IMR-90 (cell line): Measurements from ENCODE around the gene NFE2L1. TPM values are rescaled to one million over a fixed set of nuclear protein-coding genes. Genes with fewer than 3 reads are reported as not detected.

Experiments used
- ATAC-seq: fragments of 200-7000 bp; cut with Tn5 transposase; 2 replicates; pipeline ENCODE4 v1.9.1; 2020; ENCODE audit warnings: low read depth, mild to moderate bottlenecking, moderate library complexity
- BruUV-seq: library from RNA; stranded (reverse); fragments of 400-500 nt; replicated peaks from 2 replicates; lab custom pipeline; 2021; lab: Mats Ljungman, UMichigan
- CTCF ChIA-PET: fragments of 300-600 bp; formaldehyde crosslinking; extraction: SDS; loops from one replicate; lab custom pipeline; 2021; ENCODE audit warnings: antibody characterized with exemption; lab: Yijun Ruan, JAX
- POLR2A ChIA-PET: fragments of 300-600 bp; sonication (Branson Sonifier 250); formaldehyde crosslinking; loops from one replicate; lab custom pipeline; 2022; ENCODE audit warnings: antibody characterized with exemption; ENCODE audit not compliant: unreplicated experiment; lab: Charles Lee
- DNase-seq: peaks from one replicate; pipeline ENCODE4 v3.0.0; 2013
- H2AFZ ChIP-seq: replicated peaks from 2 replicates; pipeline ENCODE3; 2013; ENCODE audit warnings: low read length, mild to moderate bottlenecking; ENCODE audit not compliant: poor library complexity
- H2AK5ac ChIP-seq: 2 replicates; pipeline ENCODE4 v1.6.1; 2013; ENCODE audit warnings: low read depth, low read length, inconsistent platforms
- H2AK9ac ChIP-seq: replicated peaks from 2 replicates; pipeline ENCODE3; 2013; ENCODE audit warnings: mild to moderate bottlenecking, low read depth, low read length, moderate library complexity; ENCODE audit not compliant: poor library complexity
- H2BK120ac ChIP-seq: 2 replicates; pipeline ENCODE4 v1.6.1; 2013; ENCODE audit warnings: low read depth, low read length, inconsistent platforms
- H2BK15ac ChIP-seq: 3 replicates; pipeline ENCODE4 v1.6.1; 2013; ENCODE audit warnings: low read depth, low read length, inconsistent platforms
- H2BK20ac ChIP-seq: 2 replicates; pipeline ENCODE4 v1.6.1; 2013; ENCODE audit warnings: low read depth, mild to moderate bottlenecking, inconsistent platforms, low read length, moderate library complexity
- H2BK5ac ChIP-seq: 2 replicates; pipeline ENCODE4 v1.6.1; 2013; ENCODE audit warnings: mild to moderate bottlenecking, low read depth, low read length, inconsistent platforms; ENCODE audit not compliant: poor library complexity, severe bottlenecking
- H3K14ac ChIP-seq: replicated peaks from 2 replicates; pipeline ENCODE4 v1.6.1; 2013; ENCODE audit warnings: low read depth, low read length, inconsistent platforms
- H3K18ac ChIP-seq: 2 replicates; pipeline ENCODE4 v1.6.1; 2013; ENCODE audit warnings: low read depth, low read length, control low read depth
- H3K23ac ChIP-seq: 2 replicates; pipeline ENCODE4 v1.6.1; 2013; ENCODE audit warnings: low read depth, low read length, inconsistent platforms
- H3K27ac ChIP-seq: 2 replicates; pipeline ENCODE4 v1.5.1; 2013; ENCODE audit warnings: mild to moderate bottlenecking, control low read depth, low read length; ENCODE audit not compliant: insufficient read depth
- H3K27me3 ChIP-seq: 2 replicates; pipeline ENCODE4 v1.6.1; 2013; ENCODE audit warnings: low read length; ENCODE audit not compliant: control insufficient read depth, insufficient read depth
- H3K36me3 ChIP-seq: 2 replicates; pipeline ENCODE4 v1.6.1; 2013; ENCODE audit warnings: low read length, mixed read lengths; ENCODE audit not compliant: control insufficient read depth, insufficient read depth
- H3K4ac ChIP-seq: 2 replicates; pipeline ENCODE4 v1.6.1; 2013; ENCODE audit warnings: low read depth, low read length, inconsistent platforms
- H3K4me1 ChIP-seq: 2 replicates; pipeline ENCODE4 v1.6.1; 2013; ENCODE audit warnings: low read length, mixed read lengths; ENCODE audit not compliant: control insufficient read depth, insufficient read depth
- H3K4me2 ChIP-seq: 2 replicates; pipeline ENCODE4 v1.6.1; 2013; ENCODE audit warnings: low read depth, mild to moderate bottlenecking, control low read depth, low read length, moderate library complexity
- H3K4me3 ChIP-seq: 2 replicates; pipeline ENCODE4 v1.5.1; 2013; ENCODE audit warnings: low read depth, mild to moderate bottlenecking, control low read depth, low read length, moderate library complexity; ENCODE audit not compliant: insufficient read depth
- H3K56ac ChIP-seq: 2 replicates; pipeline ENCODE4 v1.6.1; 2013; ENCODE audit warnings: low read length, inconsistent platforms; ENCODE audit not compliant: insufficient read depth; ENCODE audit errors: extremely low read depth
- H3K79me1 ChIP-seq, 2 experiments: 2 replicates each; pipeline ENCODE4 v1.6.1; 2013; ENCODE audit warnings: low read length in 2 of 2, inconsistent platforms in 1 of 2, low read depth in 1 of 2
- H3K9ac ChIP-seq: 2 replicates; pipeline ENCODE4 v1.6.1; 2013; ENCODE audit warnings: low read depth, low read length, control low read depth
- H3K9me1 ChIP-seq: 2 replicates; pipeline ENCODE4 v1.6.1; 2013; ENCODE audit warnings: low read length, inconsistent platforms; ENCODE audit not compliant: insufficient read depth
- H3K9me3 ChIP-seq: 2 replicates; pipeline ENCODE4 v1.6.1; 2013; ENCODE audit warnings: low read length; ENCODE audit not compliant: control insufficient read depth, insufficient read depth
- H4K20me1 ChIP-seq: 2 replicates; pipeline ENCODE4 v1.6.1; 2013; ENCODE audit warnings: low read length, inconsistent platforms; ENCODE audit not compliant: insufficient read depth
- H4K5ac ChIP-seq: 2 replicates; pipeline ENCODE4 v1.6.1; 2013; ENCODE audit warnings: mild to moderate bottlenecking, low read depth, low read length, control low read depth
- H4K8ac ChIP-seq, 2 experiments: 2 replicates each; pipeline ENCODE4 v1.6.1; 2013; ENCODE audit warnings: low read depth in 2 of 2, low read length in 2 of 2, control low read depth in 1 of 2, inconsistent platforms in 1 of 2
- H4K91ac ChIP-seq: 2 replicates; pipeline ENCODE4 v1.6.1; 2013; ENCODE audit warnings: low read depth, low read length, inconsistent platforms; ENCODE audit not compliant: insufficient read depth
- RFX5 ChIP-seq: IDR thresholded peaks from 2 replicates; pipeline ENCODE4 v1.8.0; 2012; ENCODE audit warnings: low read depth, mild to moderate bottlenecking, low read length, moderate library complexity
- WGBS, 2 experiments: methylation state at CpG; one replicate each; pipeline versions ENCODE4 v1.1.5 to v1.1.7; 2013; ENCODE audit warnings: missing lambda C conversion rate in 2 of 2; ENCODE audit not compliant: insufficient read length in 1 of 2; ENCODE audit errors: extremely low coverage in 2 of 2; 5-methylcytosine and 5-hydroxymethylcytosine counted together
- dilution Hi-C: fragments of 300-500 bp; cut with HindIII; formaldehyde crosslinking; loops from one replicate; pipeline ENCODE4 v1.14.3; 2018; ENCODE audit warnings: low sequenced_read_pairs; ENCODE audit not compliant: unreplicated experiment
- in situ Hi-C: fragments of 300-500 bp; cut with MboI; formaldehyde crosslinking; loops from 3 replicates; pipeline ENCODE4 v1.14.3; 2019; ENCODE audit warnings: low sequenced_read_pairs, inconsistent platforms, mixed read lengths
- intact Hi-C: fragments of 100-400 bp; cut with micrococcal nuclease; formaldehyde crosslinking; loops from 2 replicates; pipeline ENCODE4 v1.10.0; 2022
- polyA plus RNA-seq, 3 experiments: library from polyadenylated mRNA; depleted of rRNA; stranded (reverse); fragments of >200 nt; gene quantifications; 2 replicates each; pipeline ENCODE4 v1.2.3, GENCODE V29; 2012; ENCODE audit warnings: low replicate concordance in 1 of 3
- total RNA-seq: library from RNA; depleted of rRNA; stranded (reverse); fragments of >200 nt; gene quantifications from 2 replicates; pipeline ENCODE4 v1.2.3, GENCODE V29; 2012
- TF ChIP-seq, protein P1 (sequence below): conservative IDR thresholded peaks from 2 replicates; pipeline ENCODE4 v1.5.1; 2012; ENCODE audit warnings: mild to moderate bottlenecking, low read depth, low read length, improper control_type of control experiment

Gene NFE2L1
- total and polyA plus RNA-seq, 2 of the 4 experiments (the other 2 are of a cell fraction), result 42.8 to 122 TPM

GRCh38 chr17:48006936-48007709 is 41.0 kb upstream of the NFE2L1 start (continued):
- TF ChIP-seq, protein P1, sequence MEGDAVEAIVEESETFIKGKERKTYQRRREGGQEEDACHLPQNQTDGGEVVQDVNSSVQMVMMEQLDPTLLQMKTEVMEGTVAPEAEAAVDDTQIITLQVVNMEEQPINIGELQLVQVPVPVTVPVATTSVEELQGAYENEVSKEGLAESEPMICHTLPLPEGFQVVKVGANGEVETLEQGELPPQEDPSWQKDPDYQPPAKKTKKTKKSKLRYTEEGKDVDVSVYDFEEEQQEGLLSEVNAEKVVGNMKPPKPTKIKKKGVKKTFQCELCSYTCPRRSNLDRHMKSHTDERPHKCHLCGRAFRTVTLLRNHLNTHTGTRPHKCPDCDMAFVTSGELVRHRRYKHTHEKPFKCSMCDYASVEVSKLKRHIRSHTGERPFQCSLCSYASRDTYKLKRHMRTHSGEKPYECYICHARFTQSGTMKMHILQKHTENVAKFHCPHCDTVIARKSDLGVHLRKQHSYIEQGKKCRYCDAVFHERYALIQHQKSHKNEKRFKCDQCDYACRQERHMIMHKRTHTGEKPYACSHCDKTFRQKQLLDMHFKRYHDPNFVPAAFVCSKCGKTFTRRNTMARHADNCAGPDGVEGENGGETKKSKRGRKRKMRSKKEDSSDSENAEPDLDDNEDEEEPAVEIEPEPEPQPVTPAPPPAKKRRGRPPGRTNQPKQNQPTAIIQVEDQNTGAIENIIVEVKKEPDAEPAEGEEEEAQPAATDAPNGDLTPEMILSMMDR, result no peak

- H3K27ac ChIP-seq, result no peak overlapping the region
- no peak overlapping the region for H2BK15ac ChIP-seq
- no peak overlapping the region for H3K14ac ChIP-seq
- no peak overlapping the region for H3K4me3 ChIP-seq
- WGBS, 2 experiments, result no CpG with 5 or more reads among the region's 3 CpGs
- no peak overlapping the region for H3K9ac ChIP-seq
- H4K5ac ChIP-seq, result no peak overlapping the region
- no peak overlapping the region for H4K91ac ChIP-seq
- no peaks in the 10 kb centered on the region for H4K20me1 ChIP-seq
- peaks cover 2% of the 10 kb centered on the region; the same call in 1 of the 2 replicates for H3K4me1 ChIP-seq
- H3K9me1 ChIP-seq, result peaks cover 2% of the 10 kb centered on the region
- ChIA-PET POLR2A (no interaction called here), CTCF (interaction anchor here (0.6 to 1.3 kb wide), 4 partner anchors 31 to 257 kb away, joined by 3 to 4 read pairs (median 4); partner anchors contain the start of genes CDK5RAP3 and PNPO)
- no peak overlapping the region for H2BK20ac ChIP-seq
- H3K18ac ChIP-seq, result no peak overlapping the region
- H2BK120ac ChIP-seq, result no peak overlapping the region
- intact Hi-C loops, result no loop called here
- no peak overlapping the region for H4K8ac ChIP-seq
- no peak overlapping the region for H2AFZ ChIP-seq
- H3K56ac ChIP-seq, result no peak overlapping the region
- no peak for ATAC-seq
- TF ChIP-seq RFX5, result no peak
- no peaks in the 10 kb centered on the region for H3K79me1 ChIP-seq
- H3K9me3 ChIP-seq, result no peaks in the 10 kb centered on the region
- no peak overlapping the region for H3K4ac ChIP-seq
- H2BK5ac ChIP-seq, result no peak overlapping the region
- H3K36me3 ChIP-seq, result no peaks in the 10 kb centered on the region
- no peak overlapping the region for H2AK5ac ChIP-seq
- dilution Hi-C loops, result no loop called here
- no peak overlapping the region for H2AK9ac ChIP-seq
- no peak overlapping the region for H3K4me2 ChIP-seq
- DNase-seq, result no peak
- BruUV-seq, result no TSS peak
- in situ Hi-C loops, result no loop called here
- H3K27me3 ChIP-seq, result peaks cover 13% of the 10 kb centered on the region
- H3K23ac ChIP-seq, result no peak overlapping the region
These were observed 38.0 kb upstream of the NFE2L1 start for GRCh38 chr17:48010193-48010592.
